Loucy (cell line): Measurements from ENCODE around the gene UVRAG.

ENCODE experiments used
- H2AFZ ChIP-seq: fragments of 200-600 bp; sonication (generic); 2 replicates; pipeline ENCODE4 v1.6.0; 2016; ENCODE audit warnings: antibody characterized with exemption, mild to moderate bottlenecking, low read length, moderate library complexity
- H3F3A ChIP-seq: fragments of 200-600 bp; 2 replicates; pipeline ENCODE4 v1.6.0; 2016; ENCODE audit warnings: antibody characterized with exemption, low read depth, mild to moderate bottlenecking
- H3K27me3 ChIP-seq: fragments of 200-600 bp; sonication (generic); 2 replicates; pipeline ENCODE4 v1.6.1; 2014; ENCODE audit warnings: low read length, mild to moderate bottlenecking; ENCODE audit not compliant: insufficient read depth, poor library complexity, severe bottlenecking
- H3K36me3 ChIP-seq: fragments of 200-600 bp; sonication (generic); 2 replicates; pipeline ENCODE4 v1.6.1; 2016; ENCODE audit warnings: low read length; ENCODE audit not compliant: insufficient read depth
- H3K4me1 ChIP-seq: fragments of 200-600 bp; sonication (generic); 2 replicates; pipeline ENCODE4 v1.5.1; 2014; ENCODE audit warnings: low read length, mild to moderate bottlenecking; ENCODE audit not compliant: insufficient read depth, poor library complexity, severe bottlenecking
- H3K4me2 ChIP-seq: fragments of 200-600 bp; sonication (generic); 2 replicates; pipeline ENCODE4 v1.6.0; 2014; ENCODE audit warnings: antibody characterized with exemption, low read length, low read depth, mild to moderate bottlenecking; ENCODE audit not compliant: poor library complexity, severe bottlenecking
- H3K4me3 ChIP-seq: fragments of 200-600 bp; sonication (generic); 2 replicates; pipeline ENCODE4 v1.5.1; 2014; ENCODE audit warnings: low read length, mild to moderate bottlenecking, mixed read lengths; ENCODE audit not compliant: poor library complexity, severe bottlenecking
- H3K79me2 ChIP-seq: fragments of 200-600 bp; sonication (generic); 2 replicates; pipeline ENCODE4 v1.6.1; 2014; ENCODE audit warnings: low read length; ENCODE audit not compliant: insufficient read depth
- H3K9ac ChIP-seq: fragments of 200-600 bp; sonication (generic); 2 replicates; pipeline ENCODE4 v1.6.0; 2014; ENCODE audit warnings: mild to moderate bottlenecking, low read depth, low read length, moderate library complexity; ENCODE audit not compliant: poor library complexity, severe bottlenecking
- H3K9me2 ChIP-seq: fragments of 200-600 bp; sonication (generic); replicated peaks from 2 replicates; pipeline ENCODE4 v1.6.1; 2016; ENCODE audit warnings: low read depth, low read length, mixed read lengths
- H3K9me3 ChIP-seq: fragments of 200-600 bp; sonication (generic); 2 replicates; pipeline ENCODE4 v1.6.1; 2014; ENCODE audit warnings: mild to moderate bottlenecking, antibody characterized with exemption, low read length, low read depth; ENCODE audit not compliant: insufficient read depth
- H4K20me1 ChIP-seq: fragments of 200-600 bp; sonication (generic); 2 replicates; pipeline ENCODE4 v1.6.0; 2014; ENCODE audit warnings: antibody characterized with exemption, low read length, mild to moderate bottlenecking; ENCODE audit not compliant: insufficient read depth, poor library complexity, severe bottlenecking
- EZH2phosphoT487 ChIP-seq: fragments of 200-600 bp; IDR thresholded peaks from 2 replicates; pipeline ENCODE4 v1.6.1; 2018; ENCODE audit warnings: antibody characterized with exemption, mild to moderate bottlenecking, moderate library complexity, borderline replicate concordance
- TF ChIP-seq, protein P1 (sequence below): fragments of 200-600 bp; sonication (generic); conservative IDR thresholded peaks from 2 replicates; pipeline ENCODE4 v1.5.1; 2014; ENCODE audit warnings: mild to moderate bottlenecking, antibody characterized with exemption, low read length

The UVRAG gene

GRCh38 chr11:76083563-76084451 is 268.8 kb downstream of the UVRAG start:
- Histone ChIP-seq H3K4me3 (no peak overlapping the region), H3F3A (no peaks in the 10 kb centered on the region), H3K9ac (no peak overlapping the region), H4K20me1 (no peaks in the 10 kb centered on the region), H3K9me2 (no peaks in the 10 kb centered on the region), H3K4me1 (no peaks in the 10 kb centered on the region), H3K4me2 (no peak overlapping the region), H3K79me2 (no peaks in the 10 kb centered on the region), H3K36me3 (no peaks in the 10 kb centered on the region), H3K9me3 (no peaks in the 10 kb centered on the region), H2AFZ (no peak overlapping the region), H3K27me3 (no peaks in the 10 kb centered on the region)
- TF ChIP-seq, protein P1, sequence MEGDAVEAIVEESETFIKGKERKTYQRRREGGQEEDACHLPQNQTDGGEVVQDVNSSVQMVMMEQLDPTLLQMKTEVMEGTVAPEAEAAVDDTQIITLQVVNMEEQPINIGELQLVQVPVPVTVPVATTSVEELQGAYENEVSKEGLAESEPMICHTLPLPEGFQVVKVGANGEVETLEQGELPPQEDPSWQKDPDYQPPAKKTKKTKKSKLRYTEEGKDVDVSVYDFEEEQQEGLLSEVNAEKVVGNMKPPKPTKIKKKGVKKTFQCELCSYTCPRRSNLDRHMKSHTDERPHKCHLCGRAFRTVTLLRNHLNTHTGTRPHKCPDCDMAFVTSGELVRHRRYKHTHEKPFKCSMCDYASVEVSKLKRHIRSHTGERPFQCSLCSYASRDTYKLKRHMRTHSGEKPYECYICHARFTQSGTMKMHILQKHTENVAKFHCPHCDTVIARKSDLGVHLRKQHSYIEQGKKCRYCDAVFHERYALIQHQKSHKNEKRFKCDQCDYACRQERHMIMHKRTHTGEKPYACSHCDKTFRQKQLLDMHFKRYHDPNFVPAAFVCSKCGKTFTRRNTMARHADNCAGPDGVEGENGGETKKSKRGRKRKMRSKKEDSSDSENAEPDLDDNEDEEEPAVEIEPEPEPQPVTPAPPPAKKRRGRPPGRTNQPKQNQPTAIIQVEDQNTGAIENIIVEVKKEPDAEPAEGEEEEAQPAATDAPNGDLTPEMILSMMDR: no peak
- TF ChIP-seq EZH2phosphoT487: no peak

- Histone ChIP-seq H3K9me2 (no peaks in the 10 kb centered on the region), H3K9ac (no peak overlapping the region), H4K20me1 (no peaks in the 10 kb centered on the region), H3K27me3 (no peaks in the 10 kb centered on the region), H3K4me3 (no peak overlapping the region), H3K4me2 (no peak overlapping the region), H3K36me3 (no peaks in the 10 kb centered on the region), H3F3A (no peaks in the 10 kb centered on the region), H3K4me1 (no peaks in the 10 kb centered on the region), H3K9me3 (no peaks in the 10 kb centered on the region), H2AFZ (no peak overlapping the region), H3K79me2 (no peaks in the 10 kb centered on the region)
- TF ChIP-seq, protein P1: no peak
- no peak for TF ChIP-seq EZH2phosphoT487
These were observed 270.3 kb downstream of the UVRAG start for GRCh38 chr11:76085270-76085669.

GRCh38 chr11:76086743-76087635 is 272.0 kb downstream of the UVRAG start:
- no peaks in the 10 kb centered on the region for H3K9me2 ChIP-seq
- H4K20me1 ChIP-seq: no peaks in the 10 kb centered on the region
- H2AFZ ChIP-seq: no peak overlapping the region
- H3K4me1 ChIP-seq: no peaks in the 10 kb centered on the region
- no peak overlapping the region for H3K9ac ChIP-seq
- no peaks in the 10 kb centered on the region for H3K9me3 ChIP-seq
- no peak overlapping the region for H3K4me2 ChIP-seq
- H3F3A ChIP-seq: no peaks in the 10 kb centered on the region
- no peaks in the 10 kb centered on the region for H3K27me3 ChIP-seq
- no peaks in the 10 kb centered on the region for H3K36me3 ChIP-seq
- no peak overlapping the region for H3K4me3 ChIP-seq
- H3K79me2 ChIP-seq: no peaks in the 10 kb centered on the region
- TF ChIP-seq, protein P1: no peak
- TF ChIP-seq EZH2phosphoT487: no peak
